NB4 (cell line): ENCODE measurements around the gene KDM8.
"Not testable (repeated sequence)": the region's sequence is repeated elsewhere in the genome, so short reads cannot be mapped to it uniquely, and the experiment has no call there.

ENCODE experiments used
- MYC ChIP-seq: IDR thresholded peaks from 2 replicates; pipeline ENCODE4 v1.6.1; 2011; ENCODE audit warnings: low read depth, low read length
- POLR2A ChIP-seq: IDR thresholded peaks from 2 replicates; pipeline ENCODE4 v1.6.1; 2011; ENCODE audit warnings: mild to moderate bottlenecking; ENCODE audit not compliant: insufficient read length; ENCODE audit errors: extremely low read depth
- TF ChIP-seq, protein P1 (sequence below): IDR thresholded peaks from one replicate; pipeline ENCODE4 v1.5.1; 2012; ENCODE audit warnings: low read depth, low read length
- TF ChIP-seq, protein P2 (sequence below): IDR thresholded peaks from 2 replicates; pipeline ENCODE4 v1.6.1; 2011; ENCODE audit warnings: low read depth, low read length

- TF ChIP-seq POLR2A, MYC: not testable (repeated sequence)
- TF ChIP-seq, protein P1, sequence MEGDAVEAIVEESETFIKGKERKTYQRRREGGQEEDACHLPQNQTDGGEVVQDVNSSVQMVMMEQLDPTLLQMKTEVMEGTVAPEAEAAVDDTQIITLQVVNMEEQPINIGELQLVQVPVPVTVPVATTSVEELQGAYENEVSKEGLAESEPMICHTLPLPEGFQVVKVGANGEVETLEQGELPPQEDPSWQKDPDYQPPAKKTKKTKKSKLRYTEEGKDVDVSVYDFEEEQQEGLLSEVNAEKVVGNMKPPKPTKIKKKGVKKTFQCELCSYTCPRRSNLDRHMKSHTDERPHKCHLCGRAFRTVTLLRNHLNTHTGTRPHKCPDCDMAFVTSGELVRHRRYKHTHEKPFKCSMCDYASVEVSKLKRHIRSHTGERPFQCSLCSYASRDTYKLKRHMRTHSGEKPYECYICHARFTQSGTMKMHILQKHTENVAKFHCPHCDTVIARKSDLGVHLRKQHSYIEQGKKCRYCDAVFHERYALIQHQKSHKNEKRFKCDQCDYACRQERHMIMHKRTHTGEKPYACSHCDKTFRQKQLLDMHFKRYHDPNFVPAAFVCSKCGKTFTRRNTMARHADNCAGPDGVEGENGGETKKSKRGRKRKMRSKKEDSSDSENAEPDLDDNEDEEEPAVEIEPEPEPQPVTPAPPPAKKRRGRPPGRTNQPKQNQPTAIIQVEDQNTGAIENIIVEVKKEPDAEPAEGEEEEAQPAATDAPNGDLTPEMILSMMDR, result not testable (repeated sequence)
- TF ChIP-seq, protein P2, sequence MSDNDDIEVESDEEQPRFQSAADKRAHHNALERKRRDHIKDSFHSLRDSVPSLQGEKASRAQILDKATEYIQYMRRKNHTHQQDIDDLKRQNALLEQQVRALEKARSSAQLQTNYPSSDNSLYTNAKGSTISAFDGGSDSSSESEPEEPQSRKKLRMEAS, result not testable (repeated sequence)
Observed at GRCh38 chr16:27247076-27247475, 43.8 kb downstream of the KDM8 start.
